Tibial nerve (tissue), 4 donors: ENCODE measurements around the gene AKT3. TPM values are rescaled to one million over a fixed set of nuclear protein-coding genes. Genes with fewer than 3 reads are reported as not detected.

ENCODE experiments used
- DNase-seq, 2 donors: peaks; one replicate each; pipeline ENCODE4 v3.0.0-alpha.2; 2019; ENCODE audit warnings: low spot score in 2 of 2
- H3K27ac ChIP-seq, 4 donors: fragments of 200-600 bp; sonication (generic) in 3 of 4; one replicate each; pipeline ENCODE4 v1.5.1; 2017 to 2019; ENCODE audit warnings: mild to moderate bottlenecking in 1 of 4
- H3K27me3 ChIP-seq, 2 donors: fragments of 200-600 bp; sonication (generic) in 1 of 2; one replicate each; pipeline versions ENCODE4 v1.5.1 to v1.6.0; 2017 to 2019
- H3K36me3 ChIP-seq, 3 donors: fragments of 200-600 bp; sonication (generic); one replicate each; pipeline ENCODE4 v1.5.1; 2018 to 2019
- H3K4me1 ChIP-seq, 4 donors: fragments of 200-600 bp; sonication (generic) in 3 of 4; one replicate each; pipeline ENCODE4 v1.5.1; 2017 to 2019
- H3K4me3 ChIP-seq, 4 donors: fragments of 200-600 bp; sonication (generic) in 3 of 4; one replicate each; pipeline ENCODE4 v1.5.1; 2017 to 2019; ENCODE audit warnings: mild to moderate bottlenecking in 1 of 4, moderate library complexity in 1 of 4
- H3K9me3 ChIP-seq, 4 donors: fragments of 200-600 bp; sonication (generic) in 3 of 4; one replicate each; pipeline ENCODE4 v1.5.1; 2017 to 2019
- EP300 ChIP-seq, 2 donors: sonication (generic); formaldehyde crosslinking; IDR thresholded peaks; one replicate each; pipeline ENCODE4 v1.6.1; 2017; ENCODE audit warnings: antibody characterized with exemption in 2 of 2, mild to moderate bottlenecking in 1 of 2
- POLR2A ChIP-seq, 2 donors: fragments of 450-650 bp; IDR thresholded peaks; one replicate each; pipeline ENCODE4 v1.6.1; 2017; ENCODE audit warnings: antibody characterized with exemption in 2 of 2, mild to moderate bottlenecking in 2 of 2, moderate library complexity in 2 of 2
- WGBS, 2 donors: methylation state at CpG; one replicate each; pipeline ENCODE4 v1.1.5; 2018; 5-methylcytosine and 5-hydroxymethylcytosine counted together
- total RNA-seq, 4 donors: library from RNA; depleted of rRNA; stranded (reverse); fragments of >200 nt; gene quantifications; one replicate each; pipeline ENCODE4 v1.1.0, GENCODE V29; 2016
- TF ChIP-seq, protein P1 (sequence below), 5 experiments: fragments of 200-600 bp in 3 of 5; fragments of 450-650 bp in 2 of 5; sonication (generic) in 3 of 5; IDR thresholded peaks; one replicate each; pipeline ENCODE4 v1.5.1; 2016 to 2019; ENCODE audit warnings: antibody characterized with exemption in 5 of 5, mild to moderate bottlenecking in 3 of 5, moderate library complexity in 2 of 5

Gene AKT3
- total RNA-seq, 4 donors from 2014 or later: 58.8 to 76.0 (median 69.2) TPM

DNA sequence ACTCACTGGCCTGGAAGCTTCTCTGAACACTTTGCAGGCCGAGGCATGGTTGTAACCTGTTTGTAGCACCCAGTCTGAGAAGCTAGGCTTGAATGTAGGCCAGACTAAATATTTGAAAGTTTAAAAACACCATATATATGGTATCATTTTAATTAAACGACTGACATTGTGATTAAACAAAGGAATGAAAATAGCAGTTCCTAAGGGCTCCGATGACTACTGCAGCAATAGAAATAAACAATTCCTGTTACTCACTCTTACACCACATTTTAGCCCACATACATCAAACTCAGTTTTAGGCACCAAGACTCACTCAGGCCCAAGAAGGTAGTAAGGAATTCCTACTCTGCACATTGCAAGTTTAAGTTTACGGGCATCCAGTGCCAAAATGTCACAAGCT is 281.2 kb downstream of the AKT3 start:
- TF ChIP-seq, protein P1, sequence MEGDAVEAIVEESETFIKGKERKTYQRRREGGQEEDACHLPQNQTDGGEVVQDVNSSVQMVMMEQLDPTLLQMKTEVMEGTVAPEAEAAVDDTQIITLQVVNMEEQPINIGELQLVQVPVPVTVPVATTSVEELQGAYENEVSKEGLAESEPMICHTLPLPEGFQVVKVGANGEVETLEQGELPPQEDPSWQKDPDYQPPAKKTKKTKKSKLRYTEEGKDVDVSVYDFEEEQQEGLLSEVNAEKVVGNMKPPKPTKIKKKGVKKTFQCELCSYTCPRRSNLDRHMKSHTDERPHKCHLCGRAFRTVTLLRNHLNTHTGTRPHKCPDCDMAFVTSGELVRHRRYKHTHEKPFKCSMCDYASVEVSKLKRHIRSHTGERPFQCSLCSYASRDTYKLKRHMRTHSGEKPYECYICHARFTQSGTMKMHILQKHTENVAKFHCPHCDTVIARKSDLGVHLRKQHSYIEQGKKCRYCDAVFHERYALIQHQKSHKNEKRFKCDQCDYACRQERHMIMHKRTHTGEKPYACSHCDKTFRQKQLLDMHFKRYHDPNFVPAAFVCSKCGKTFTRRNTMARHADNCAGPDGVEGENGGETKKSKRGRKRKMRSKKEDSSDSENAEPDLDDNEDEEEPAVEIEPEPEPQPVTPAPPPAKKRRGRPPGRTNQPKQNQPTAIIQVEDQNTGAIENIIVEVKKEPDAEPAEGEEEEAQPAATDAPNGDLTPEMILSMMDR (IDR thresholded peaks at IDR 0.05): no peak
- TF ChIP-seq POLR2A (IDR thresholded peaks at IDR 0.05): no peak
- no peak for TF ChIP-seq EP300 (IDR thresholded peaks at IDR 0.05)
- Histone ChIP-seq H3K27ac (no peak overlapping the region), H3K27me3 (no peaks in the 10 kb centered on the region), H3K4me3 (no peak overlapping the region), H3K9me3 (no peaks in the 10 kb centered on the region), H3K36me3 (peaks cover 0 to 26% (median 0%) of the 10 kb centered on the region in 3 donors), H3K4me1 (no peaks in the 10 kb centered on the region)
- DNase-seq: no peak
- 83 to 87% methylated on average over 4 of the region's 4 CpGs for WGBS, 2 donors

DNA sequence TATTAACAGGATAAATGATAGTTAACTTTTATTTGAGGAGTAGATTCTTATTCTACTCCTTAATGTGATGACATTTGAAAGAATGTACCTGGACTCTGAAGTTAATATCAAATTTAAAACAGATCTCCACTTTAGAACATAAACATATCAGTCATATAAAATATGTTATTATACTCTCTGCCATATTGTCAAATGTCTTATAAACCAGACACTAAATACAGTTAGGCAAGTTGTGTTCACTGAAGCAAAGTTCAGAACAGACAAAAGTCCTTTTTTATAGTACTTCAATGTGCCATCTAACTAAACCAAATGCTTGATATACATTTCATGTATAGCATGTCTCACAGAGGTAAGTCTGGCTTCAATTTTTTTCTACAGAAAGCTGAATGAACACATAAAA is 285.2 kb downstream of the AKT3 start:
- Histone ChIP-seq H3K9me3 (peaks cover 0 to 8% (median 1%) of the 10 kb centered on the region in 4 donors), H3K4me3 (no peak overlapping the region), H3K36me3 (peaks cover 0 to 46% (median 7%) of the 10 kb centered on the region in 3 donors), H3K27me3 (no peaks in the 10 kb centered on the region), H3K4me1 (no peaks in the 10 kb centered on the region), H3K27ac (no peak overlapping the region)
- no peak for DNase-seq
- TF ChIP-seq, protein P1 (IDR thresholded peaks at IDR 0.05): no peak
- TF ChIP-seq EP300 (IDR thresholded peaks at IDR 0.05) (no peak), POLR2A (IDR thresholded peaks at IDR 0.05) (no peak)

DNA sequence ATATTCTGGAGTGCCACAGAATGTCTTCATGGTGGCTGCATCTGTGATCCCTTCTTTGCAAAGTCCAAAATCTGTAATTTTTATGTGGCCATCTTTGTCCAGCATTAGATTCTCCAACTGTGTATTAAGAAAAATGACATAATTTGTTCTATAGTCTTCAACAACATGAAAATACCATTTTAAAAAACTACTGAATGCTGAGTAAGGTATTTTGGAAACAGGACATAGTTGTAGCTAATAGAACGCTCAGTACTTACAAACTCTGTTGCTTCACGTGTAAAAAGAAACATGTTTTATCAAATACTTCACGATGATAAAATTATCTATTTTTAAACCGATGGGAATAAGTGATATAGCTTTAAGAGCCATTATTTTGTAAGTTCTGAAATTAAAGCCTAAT is 286.3 kb downstream of the AKT3 start:
- 92 to 95% methylated on average over 4 of the region's 4 CpGs for WGBS, 2 donors

DNA sequence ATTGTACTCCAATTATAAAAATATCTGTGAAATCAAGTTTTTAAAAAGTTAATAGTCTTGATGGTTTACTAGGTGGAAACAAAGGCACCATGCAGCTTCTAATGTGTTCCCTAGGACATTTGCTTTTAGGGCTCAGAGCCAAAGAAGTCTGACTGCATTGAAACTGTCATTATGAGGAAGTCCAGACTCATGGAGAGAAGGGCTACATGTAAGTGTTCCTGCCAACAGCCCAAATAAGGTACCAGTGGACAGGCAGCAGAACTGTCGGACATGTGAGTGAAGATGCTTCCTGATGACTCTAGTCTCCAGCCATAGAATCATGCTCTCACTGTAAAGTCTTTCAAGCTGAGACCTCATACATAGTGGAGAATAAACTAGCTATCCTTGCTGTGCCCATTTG is 287.6 kb downstream of the AKT3 start:
- H3K4me1 ChIP-seq: peaks cover 0 to 10% (median 0%) of the 10 kb centered on the region in 4 donors
- WGBS, 2 donors: 62 to 94% methylated on average over 1 of the region's 1 CpG

More for the DNA sequence above, 286.3 kb downstream of the AKT3 start:
- Histone ChIP-seq H3K36me3 (peaks cover 0 to 46% (median 7%) of the 10 kb centered on the region in 3 donors), H3K27me3 (no peaks in the 10 kb centered on the region), H3K4me3 (no peak overlapping the region), H3K4me1 (peaks cover 0 to under 1% (median 0%) of the 10 kb centered on the region in 4 donors), H3K27ac (no peak overlapping the region), H3K9me3 (peaks cover 0 to 8% (median 1%) of the 10 kb centered on the region in 4 donors)
- DNase-seq: no peak
- TF ChIP-seq EP300 (IDR thresholded peaks at IDR 0.05) (no peak), POLR2A (IDR thresholded peaks at IDR 0.05) (no peak)
- TF ChIP-seq, protein P1 (IDR thresholded peaks at IDR 0.05): no peak

DNA sequence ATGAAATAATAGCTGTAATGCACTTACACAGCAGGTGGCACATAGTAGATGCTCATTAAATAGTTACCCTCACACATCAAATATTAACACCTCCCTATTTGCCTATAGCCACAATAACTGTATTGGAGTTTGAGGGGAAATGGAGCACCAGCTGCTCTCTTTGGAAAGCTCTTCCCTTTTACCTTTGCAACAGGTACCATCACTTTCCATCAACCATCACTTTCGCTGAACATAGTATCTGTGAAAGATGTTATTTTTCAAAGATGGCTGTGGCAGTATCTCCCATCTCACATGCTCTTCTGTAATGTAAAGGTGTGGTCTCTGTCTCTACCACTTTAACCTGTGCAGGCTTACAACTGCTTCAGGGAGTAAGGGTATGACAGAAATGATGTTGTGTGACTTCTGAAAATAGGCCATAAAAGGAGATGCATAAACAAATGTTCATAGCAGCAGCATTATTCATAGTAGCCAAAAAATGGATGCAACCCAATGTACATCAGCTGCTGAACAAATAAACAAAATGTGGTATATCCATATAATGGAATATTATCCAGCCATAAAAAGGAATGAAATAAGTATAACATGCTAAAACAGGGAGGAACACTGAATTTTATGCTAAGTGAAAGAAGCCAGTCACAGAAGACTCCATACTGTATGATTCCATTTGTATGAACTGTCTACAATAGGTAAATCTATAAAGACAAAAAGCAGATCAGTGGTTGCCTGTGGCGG is 288.3 kb downstream of the AKT3 start:
- H3K27me3 ChIP-seq: no peaks in the 10 kb centered on the region
- H3K9me3 ChIP-seq: peaks cover 0 to 8% (median 1%) of the 10 kb centered on the region in 4 donors
- WGBS, 2 donors: 92 to 98% methylated on average over 2 of the region's 2 CpGs
- no peak overlapping the region for H3K27ac ChIP-seq
- no peak overlapping the region for H3K4me3 ChIP-seq
- H3K4me1 ChIP-seq: peaks cover 0 to 10% (median 0%) of the 10 kb centered on the region in 4 donors
- DNase-seq: no peak
- peaks cover 0 to 40% (median 7%) of the 10 kb centered on the region in 3 donors for H3K36me3 ChIP-seq
- TF ChIP-seq, protein P1 (IDR thresholded peaks at IDR 0.05): no peak
- no peak for TF ChIP-seq EP300 (IDR thresholded peaks at IDR 0.05)
- TF ChIP-seq POLR2A (IDR thresholded peaks at IDR 0.05): no peak

More for the DNA sequence above, 287.6 kb downstream of the AKT3 start:
- Histone ChIP-seq H3K36me3 (peaks cover 0 to 42% (median 7%) of the 10 kb centered on the region in 3 donors), H3K27ac (no peak overlapping the region), H3K9me3 (peaks cover 0 to 8% (median 1%) of the 10 kb centered on the region in 4 donors), H3K4me3 (no peak overlapping the region), H3K27me3 (no peaks in the 10 kb centered on the region)
- no peak for DNase-seq
- no peak for TF ChIP-seq EP300 (IDR thresholded peaks at IDR 0.05)
- no peak for TF ChIP-seq POLR2A (IDR thresholded peaks at IDR 0.05)
- TF ChIP-seq, protein P1 (IDR thresholded peaks at IDR 0.05): no peak
